COR-L47 (cell line): ENCODE results near the gene MED19.
"Not testable (repeated sequence)": the region's sequence is repeated elsewhere in the genome, so short reads cannot be mapped to it uniquely, and the experiment has no call there.

Experiments used
- DNase-seq: peaks from one replicate; lab custom pipeline; 2025; lab: John Stamatoyannopoulos, UW

The MED19 gene, protein sequence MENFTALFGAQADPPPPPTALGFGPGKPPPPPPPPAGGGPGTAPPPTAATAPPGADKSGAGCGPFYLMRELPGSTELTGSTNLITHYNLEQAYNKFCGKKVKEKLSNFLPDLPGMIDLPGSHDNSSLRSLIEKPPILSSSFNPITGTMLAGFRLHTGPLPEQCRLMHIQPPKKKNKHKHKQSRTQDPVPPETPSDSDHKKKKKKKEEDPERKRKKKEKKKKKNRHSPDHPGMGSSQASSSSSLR

GRCh38 chr11:57711414-57712255 lies at the start of gene MED19:
Gene MED19, minus strand, starts transcription at chr11:57712215. Its CDS starts 36 bp downstream, at chr11:57712179.
- DNase-seq = peak; percentile 92

- DNase-seq = no peak
Observed at GRCh38 chr11:57758174-57758573, 46.2 kb upstream of the MED19 start.

DNA sequence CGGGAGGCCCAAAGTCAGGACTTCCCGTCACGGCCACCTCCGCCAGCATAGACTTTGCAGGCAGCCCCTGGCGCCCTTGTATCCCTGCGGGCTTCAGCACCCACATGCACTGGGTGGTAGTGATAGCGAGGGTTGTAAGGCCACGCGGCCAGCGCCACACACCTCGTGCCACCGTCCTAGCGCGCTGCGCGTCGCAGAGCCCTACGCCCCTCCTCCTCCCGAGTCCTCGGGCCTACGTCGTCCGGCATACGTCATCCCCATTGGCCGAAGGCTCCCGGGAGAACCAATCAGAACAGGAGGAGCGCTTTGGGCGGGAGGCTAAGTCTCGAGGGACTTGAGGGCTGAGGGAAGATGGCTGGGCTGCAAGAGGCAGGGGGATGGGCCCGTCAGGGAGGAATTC lies 40.9 kb upstream of the MED19 start:
- no peak for DNase-seq

GRCh38 chr11:57751676-57752253 lies 39.8 kb upstream of the MED19 start, which contains the start of gene BTBD18:
Gene BTBD18, minus strand, starts transcription at chr11:57751819. Its CDS starts 631 bp downstream, at chr11:57751188.
- peak; percentile 31 for DNase-seq

GRCh38 chr11:57751176-57751575 lies 39.2 kb upstream of the MED19 start:
- no peak for DNase-seq

- DNase-seq = no peak
Observed at GRCh38 chr11:57746920-57747319, 34.9 kb upstream of the MED19 start.

GRCh38 chr11:57745206-57745605 lies 33.2 kb upstream of the MED19 start:
- no peak for DNase-seq

DNA sequence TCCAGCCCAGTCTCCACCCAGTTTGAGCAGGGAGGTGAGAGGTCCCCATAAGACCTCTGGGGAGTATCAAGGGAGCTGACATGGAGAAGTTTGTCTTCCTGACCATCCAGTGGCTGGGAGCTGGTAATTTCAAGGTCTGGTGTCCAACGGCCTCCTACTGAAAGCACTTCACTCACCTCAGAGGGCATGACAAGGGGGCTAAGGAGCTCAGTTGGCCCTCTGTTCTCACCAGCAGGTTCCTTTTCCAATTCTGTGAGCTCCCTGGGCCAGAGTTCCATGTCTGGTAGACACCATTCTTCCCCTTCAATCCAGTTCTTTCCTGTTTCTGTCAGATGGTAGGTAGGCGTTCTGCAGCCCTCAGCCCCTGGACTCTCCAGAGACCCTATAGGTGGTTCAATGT lies 32.3 kb upstream of the MED19 start:
- no peak for DNase-seq

DNA sequence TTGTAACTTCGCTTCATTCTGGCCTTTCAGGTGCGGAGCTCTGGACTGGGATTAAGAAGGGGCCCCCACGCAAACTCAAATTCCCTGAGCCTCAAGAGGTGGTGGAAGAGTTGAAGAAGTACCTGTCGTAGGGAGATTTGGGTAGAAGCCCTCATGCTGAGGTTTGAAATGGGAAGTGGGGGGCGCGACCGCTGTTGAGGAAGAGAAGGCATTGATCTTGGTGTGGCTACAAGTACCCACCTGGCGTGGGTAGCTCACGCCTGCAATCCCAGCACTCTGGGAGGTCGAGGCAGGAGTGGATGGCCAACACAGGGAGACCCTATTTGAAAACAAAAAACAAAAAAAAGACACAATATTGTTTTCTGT lies 30.1 kb upstream of the MED19 start:
- no peak for DNase-seq

DNA sequence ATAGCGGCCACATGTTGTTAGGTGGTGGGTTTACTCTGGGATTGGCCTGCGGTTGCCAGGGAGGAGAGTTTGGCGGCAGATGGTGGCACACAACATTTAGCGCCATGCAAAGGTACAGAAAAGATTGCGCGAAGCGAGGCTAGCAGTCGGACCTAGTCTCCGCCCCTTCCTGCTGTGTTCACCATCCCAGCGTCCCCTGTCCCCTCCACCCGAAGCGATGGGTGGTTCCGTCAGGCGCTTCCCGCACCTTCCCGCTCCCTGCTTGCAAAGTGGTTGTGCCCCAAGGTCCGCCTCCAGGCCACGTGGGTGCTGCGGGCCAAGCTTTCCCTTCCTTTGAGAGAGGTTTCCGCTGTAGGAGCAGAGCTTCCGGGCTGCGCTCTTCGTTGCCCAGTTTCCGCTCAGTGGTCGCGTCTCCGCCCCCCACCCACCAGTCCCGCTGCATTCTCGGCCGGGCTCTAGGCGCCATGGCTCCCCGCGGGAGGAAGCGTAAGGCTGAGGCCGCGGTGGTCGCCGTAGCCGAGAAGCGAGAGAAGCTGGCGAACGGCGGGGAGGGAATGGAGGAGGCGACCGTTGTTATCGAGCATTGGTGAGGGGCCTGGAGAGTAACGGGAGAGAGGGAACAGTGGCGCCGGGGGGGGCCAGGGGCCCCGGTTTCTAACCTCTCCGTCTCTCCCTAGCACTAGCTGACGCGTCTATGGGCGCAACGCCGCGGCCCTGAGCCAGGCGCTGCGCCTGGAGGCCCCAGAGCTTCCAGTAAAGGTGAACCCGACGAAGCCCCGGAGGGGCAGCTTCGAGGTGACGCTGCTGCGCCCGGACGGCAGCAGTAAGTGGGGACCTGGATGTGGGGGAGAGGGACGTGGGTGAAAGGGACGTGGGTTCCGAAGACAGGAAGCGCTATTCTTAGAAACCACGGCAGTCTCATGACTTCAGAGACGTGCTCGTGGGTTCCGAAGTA lies 29.4 kb upstream of the MED19 start, which contains the start of gene SELENOH:
TSS of gene SELENOH (plus strand) at position 360 of the 955 bp plus-strand sequence. CDS start at position 465, 105 bp downstream.
- DNase-seq = peak; percentile 96

GRCh38 chr11:57735619-57736298 lies 23.7 kb upstream of the MED19 start:
- DNase-seq = no peak

DNA sequence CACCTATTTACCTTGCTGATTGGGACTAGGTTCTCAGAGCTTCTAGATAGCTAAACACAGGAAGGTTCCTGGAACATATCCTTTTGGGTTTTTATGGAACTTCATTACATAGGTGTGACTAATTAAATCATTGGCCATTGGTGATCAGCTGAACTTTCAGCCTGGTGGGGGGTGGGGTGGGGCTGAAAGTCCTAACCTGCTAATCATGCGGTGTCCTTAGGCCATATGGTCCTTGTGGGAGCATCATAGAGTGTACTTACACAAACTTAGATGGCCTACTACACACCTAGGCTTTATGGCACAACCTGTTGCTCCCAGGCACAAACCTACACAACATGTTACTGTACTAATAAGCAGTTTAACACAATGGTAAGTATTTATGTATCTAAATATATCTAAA lies 20.6 kb upstream of the MED19 start:
- DNase-seq = no peak

DNA sequence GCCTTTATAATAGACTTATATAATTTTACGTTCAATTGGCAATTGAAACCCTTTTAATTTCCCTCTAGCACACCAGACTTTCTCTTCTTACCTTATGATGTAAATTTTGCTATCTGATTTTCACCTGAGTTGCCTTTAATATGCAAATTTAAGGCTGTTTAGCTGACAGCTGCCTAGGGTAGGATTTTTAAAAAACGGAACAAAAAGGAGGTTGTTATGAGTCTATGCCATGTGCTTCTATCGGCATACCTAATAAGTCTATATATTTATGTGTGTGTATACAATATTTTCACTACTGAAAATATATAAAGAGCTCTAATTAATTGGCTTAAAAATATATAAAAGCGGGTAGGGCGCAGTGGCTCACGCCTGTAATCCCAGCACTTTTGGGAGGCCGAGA lies 17.5 kb upstream of the MED19 start:
- DNase-seq = no peak

DNA sequence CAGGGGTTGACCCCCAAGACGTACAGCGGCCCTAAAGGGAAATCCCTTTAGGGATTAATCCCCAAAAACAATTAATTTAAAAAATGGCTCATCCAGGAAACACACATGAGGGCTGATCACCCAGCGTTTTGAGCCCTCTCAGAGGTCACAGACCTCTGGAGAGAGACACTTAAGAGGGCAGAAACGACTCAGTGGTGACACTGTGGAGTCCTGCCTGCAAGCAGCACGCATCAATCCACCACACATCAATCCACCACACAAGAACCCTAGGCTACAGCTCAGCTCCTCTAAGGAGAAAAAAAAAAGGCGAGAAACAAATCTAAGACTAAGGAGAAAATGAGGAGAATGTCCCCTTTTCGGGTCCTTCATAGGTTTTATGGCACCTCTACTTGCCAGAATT lies 16.8 kb upstream of the MED19 start:
- DNase-seq = no peak

DNA sequence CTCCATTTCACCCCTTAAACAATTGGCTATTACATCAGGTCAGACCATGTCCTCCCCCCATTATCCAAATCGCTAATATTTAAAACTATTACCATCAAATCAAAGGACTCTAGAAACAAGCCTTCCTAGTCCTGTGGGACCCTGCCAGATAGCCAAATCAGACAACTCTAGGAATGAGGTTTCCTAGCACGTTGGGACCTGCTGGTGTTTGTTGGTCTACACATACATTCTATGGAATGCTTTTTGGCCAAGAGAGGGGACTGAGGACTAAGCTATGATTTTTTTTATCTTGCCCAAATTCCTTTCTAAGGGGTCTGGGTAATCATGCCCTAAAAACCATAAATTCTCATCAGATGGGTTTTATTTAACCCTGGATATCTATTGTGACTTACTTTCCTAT lies 15.2 kb upstream of the MED19 start:
- DNase-seq = no peak

DNA sequence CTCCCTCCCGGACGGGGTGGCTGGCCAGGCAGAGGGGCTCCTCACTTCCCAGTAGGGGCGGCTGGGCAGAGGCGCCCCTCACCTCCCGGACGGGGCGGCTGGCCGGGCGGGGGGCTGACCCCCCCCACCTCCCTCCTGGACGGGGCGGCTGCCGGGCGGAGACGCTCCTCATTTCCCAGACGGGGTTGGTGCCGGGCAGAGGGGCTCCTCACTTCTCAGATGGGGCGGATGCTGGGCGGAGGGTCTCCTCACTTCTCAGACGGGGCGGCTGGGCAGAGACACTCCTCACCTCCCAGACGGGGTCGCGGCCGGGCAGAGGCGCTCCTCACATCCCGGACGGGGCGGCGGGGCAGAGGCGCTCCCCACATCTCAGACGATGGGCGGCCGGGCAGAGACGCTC lies 4.7 kb upstream of the MED19 start:
- DNase-seq = not testable (repeated sequence)

DNA sequence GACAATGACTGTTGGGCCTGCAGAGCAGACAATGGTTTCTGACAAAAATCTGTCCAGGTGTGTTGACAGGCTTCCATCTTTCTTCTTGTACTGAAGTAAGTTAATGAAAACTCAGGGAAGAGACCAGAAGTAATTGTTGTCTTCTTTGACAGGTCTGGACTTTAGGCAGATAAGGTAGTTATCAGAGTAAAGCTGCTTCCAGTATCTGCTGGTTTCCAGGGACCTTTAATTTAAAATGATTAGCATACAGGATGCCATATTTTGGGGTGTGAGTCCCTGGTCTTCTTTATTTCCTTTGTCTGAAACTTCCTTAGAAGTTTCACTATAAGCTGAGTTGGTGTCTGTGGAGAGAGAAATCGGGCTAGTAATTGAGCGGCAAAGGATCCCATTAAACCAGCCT lies 1.8 kb upstream of the MED19 start:
- no peak for DNase-seq

DNA sequence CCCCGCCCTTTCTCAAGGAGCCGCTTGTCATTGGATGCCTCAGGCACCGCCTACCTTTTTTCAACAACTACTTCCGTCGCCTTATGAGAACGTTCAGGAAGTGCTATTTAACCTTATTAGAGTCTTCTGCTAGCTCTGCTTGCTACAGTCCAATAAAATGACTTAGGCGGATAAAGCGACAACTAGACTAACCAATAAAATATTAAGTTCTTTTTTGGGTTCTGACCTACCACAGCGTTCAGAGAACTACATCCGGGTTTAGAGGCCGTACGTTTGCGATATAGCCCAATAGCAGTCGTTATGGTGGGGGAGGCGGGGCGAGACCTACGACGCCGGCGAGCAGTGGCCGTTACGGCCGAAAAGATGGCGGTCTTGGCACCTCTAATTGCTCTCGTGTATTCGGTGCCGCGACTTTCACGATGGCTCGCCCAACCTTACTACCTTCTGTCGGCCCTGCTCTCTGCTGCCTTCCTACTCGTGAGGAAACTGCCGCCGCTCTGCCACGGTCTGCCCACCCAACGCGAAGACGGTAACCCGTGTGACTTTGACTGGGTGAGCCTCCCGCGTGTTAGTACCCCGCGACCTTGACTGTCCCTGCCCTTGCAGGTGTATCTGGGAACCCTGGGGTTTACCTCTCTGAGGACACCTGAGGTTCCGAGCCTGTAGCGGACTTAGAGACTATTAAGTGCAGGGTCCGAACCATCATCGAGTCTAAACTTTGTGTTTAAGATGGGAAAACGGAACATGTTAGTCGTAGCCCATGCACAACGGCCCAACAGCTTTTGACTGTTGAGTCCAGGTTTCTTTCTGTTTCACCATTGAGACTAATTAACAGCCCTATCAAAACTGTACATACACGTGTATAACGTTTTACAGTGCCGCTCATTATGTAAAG lies 488 bp upstream of the MED19 start, which contains the start of gene TMX2:
TSS of gene TMX2 (plus strand) at position 338 of the 895 bp plus-strand sequence. CDS start at position 364, 26 bp downstream.
- peak; percentile 97 for DNase-seq

DNA sequence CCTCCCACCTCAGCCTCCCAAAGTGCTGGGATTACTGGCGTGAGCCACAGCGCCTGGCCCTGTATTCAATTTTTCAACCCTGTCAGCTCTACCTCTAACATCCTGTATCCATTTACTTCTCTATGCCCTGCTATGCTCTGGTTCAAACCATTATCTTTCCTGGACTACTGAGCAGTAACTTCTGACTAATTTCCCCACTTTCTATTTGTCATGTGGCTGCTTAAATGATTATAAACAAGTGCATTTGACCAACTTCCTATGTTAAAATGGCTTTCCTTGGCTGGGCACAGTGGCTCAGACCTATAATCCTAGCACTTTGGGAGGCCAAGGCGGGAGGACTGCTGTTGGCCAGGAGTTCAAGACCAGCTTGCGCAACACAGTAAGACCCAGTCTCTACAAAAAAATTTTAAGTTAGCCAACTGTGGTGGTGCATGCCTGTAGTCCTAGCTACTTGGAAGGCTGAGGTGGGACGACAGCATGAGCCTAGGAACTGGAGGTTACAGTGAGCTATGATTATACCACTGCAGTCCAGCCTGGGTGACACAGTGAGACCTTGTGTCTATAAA lies 2.1 kb downstream of the MED19 start:
- no peak for DNase-seq

DNA sequence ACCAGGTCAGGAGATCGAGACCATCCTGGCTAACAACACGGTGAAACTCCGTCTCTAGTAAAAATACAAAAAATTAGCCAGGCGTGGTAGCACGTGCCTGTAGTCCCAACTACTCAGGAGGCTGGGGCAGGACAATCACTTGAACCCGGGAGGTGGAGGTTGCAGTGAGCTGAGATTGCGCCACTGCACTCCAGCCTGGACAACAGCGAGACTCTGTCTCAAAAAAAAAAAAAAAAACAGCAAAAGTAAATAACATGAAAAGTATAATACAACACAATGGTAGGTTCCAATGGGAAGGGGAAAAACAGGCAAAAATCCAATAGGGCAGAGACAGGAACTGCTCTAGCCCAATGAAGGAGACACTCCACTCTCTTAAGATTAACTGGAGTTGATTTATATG lies 6.6 kb downstream of the MED19 start:
- not testable (repeated sequence) for DNase-seq
